ENCODE data around the gene TUBB1. TPM values are rescaled to one million over a fixed set of nuclear protein-coding genes. Genes with fewer than 3 reads are reported as not detected.
A peak's percentile ranks its signal among the peaks of the same experiment; 100 is the strongest.
"Not testable (repeated sequence)": the region's sequence is repeated elsewhere in the genome, so short reads cannot be mapped to it uniquely, and the experiment has no call there.

TUBB1 gene
- not detected for total RNA-seq

GRCh38 chr20:59019217-59019616 is at the start of gene TUBB1:
Gene TUBB1 (plus strand): TSS chr20:59019429. CDS start chr20:59019523, 94 bp downstream.
- ATAC-seq, result no peak

GRCh38 chr20:58969439-58969838 is 49.8 kb upstream of the TUBB1 start:
- ATAC-seq, result no peak

GRCh38 chr20:58970146-58970545 is 49.1 kb upstream of the TUBB1 start:
- ATAC-seq, result no peak

- ATAC-seq, result no peak
These were observed 47.8 kb upstream of the TUBB1 start for GRCh38 chr20:58971429-58971828.

GRCh38 chr20:58973179-58973578 is 46.0 kb upstream of the TUBB1 start:
- ATAC-seq, result no peak

- ATAC-seq, result no peak
These were observed 45.4 kb upstream of the TUBB1 start for GRCh38 chr20:58973866-58974265.

GRCh38 chr20:58975353-58975752 is 43.9 kb upstream of the TUBB1 start:
- no peak for ATAC-seq

GRCh38 chr20:58976061-58976730 is 43.0 kb upstream of the TUBB1 start:
- no peak for ATAC-seq

GRCh38 chr20:58978351-58979190 is 40.7 kb upstream of the TUBB1 start:
- ATAC-seq, result no peak

GRCh38 chr20:58980711-58981627 is 38.3 kb upstream of the TUBB1 start, which contains the start of gene NELFCD:
Gene NELFCD (plus strand): TSS chr20:58981256. CDS start chr20:58981310, 54 bp downstream.
- peak; percentile 94 for ATAC-seq

GRCh38 chr20:58981628-58982364 is 37.4 kb upstream of the TUBB1 start:
- peak; percentile 19 for ATAC-seq

GRCh38 chr20:58982406-58983114 is 36.7 kb upstream of the TUBB1 start:
- ATAC-seq, result peak; percentile 27

GRCh38 chr20:58983115-58983468 is 36.1 kb upstream of the TUBB1 start:
- ATAC-seq, result not testable (repeated sequence)

GRCh38 chr20:58984691-58985090 is 34.5 kb upstream of the TUBB1 start:
- ATAC-seq, result no peak

GRCh38 chr20:58985656-58986055 is 33.6 kb upstream of the TUBB1 start:
- ATAC-seq, result no peak

GRCh38 chr20:58986286-58986967 is 32.8 kb upstream of the TUBB1 start:
- no peak for ATAC-seq

- ATAC-seq, result no peak
These were observed 32.2 kb upstream of the TUBB1 start for GRCh38 chr20:58986968-58987517.

- no peak for ATAC-seq
These were observed 31.3 kb upstream of the TUBB1 start for GRCh38 chr20:58987790-58988564.

- ATAC-seq, result no peak
These were observed 30.7 kb upstream of the TUBB1 start for GRCh38 chr20:58988565-58988882.

GRCh38 chr20:58989196-58989595 is 30.0 kb upstream of the TUBB1 start:
- no peak for ATAC-seq
